ENCODE results near the gene LBH. TPM values are rescaled to one million over a fixed set of nuclear protein-coding genes. Genes with fewer than 3 reads are reported as not detected.

Gene LBH
- total RNA-seq, 1 donor from 2014 or later: 41.2 TPM

DNA sequence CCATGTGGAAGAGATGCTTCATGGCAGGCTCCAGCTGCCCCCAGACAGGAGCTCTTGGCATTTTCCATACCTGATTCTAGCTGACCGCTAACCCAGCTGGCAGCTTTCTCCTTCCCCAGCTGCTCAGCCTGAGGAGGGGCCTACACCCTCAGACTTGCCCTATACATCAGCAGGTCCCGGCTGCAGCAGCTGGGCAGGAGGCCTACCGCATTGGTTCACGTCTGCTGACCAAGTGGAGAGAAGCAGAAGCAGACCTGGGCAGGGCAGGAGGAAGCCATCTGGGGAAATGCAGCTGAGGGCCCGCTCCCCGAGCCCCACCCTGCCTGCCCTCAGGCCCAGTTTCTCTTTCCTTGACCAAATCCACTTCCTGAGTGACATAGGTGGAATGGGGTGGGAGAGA, 50.7 kb downstream of the LBH start:
- Histone ChIP-seq H3K9ac (ENCODE audit: low read depth in 1 of 3, low read length in 3 of 3) (no peak overlapping the region), H3K27me3 (ENCODE audit: control insufficient read depth in 3 of 3, insufficient read depth in 3 of 3, low read length in 3 of 3) (no peaks in the 10 kb centered on the region), H3K4me3 (ENCODE audit: low read length in 3 of 3) (no peak overlapping the region), H3K4me1 (ENCODE audit: control insufficient read depth in 3 of 3, insufficient read depth in 3 of 3, low read length in 3 of 3) (no peaks in the 10 kb centered on the region), H3K27ac (ENCODE audit: low read depth, low read length) (no peak overlapping the region), H3K36me3 (ENCODE audit: control insufficient read depth in 3 of 3, insufficient read depth in 3 of 3, low read length in 3 of 3) (no peaks in the 10 kb centered on the region), H3K9me3 (ENCODE audit: control insufficient read depth in 3 of 3, low read length in 3 of 3) (no peaks in the 10 kb centered on the region)

DNA sequence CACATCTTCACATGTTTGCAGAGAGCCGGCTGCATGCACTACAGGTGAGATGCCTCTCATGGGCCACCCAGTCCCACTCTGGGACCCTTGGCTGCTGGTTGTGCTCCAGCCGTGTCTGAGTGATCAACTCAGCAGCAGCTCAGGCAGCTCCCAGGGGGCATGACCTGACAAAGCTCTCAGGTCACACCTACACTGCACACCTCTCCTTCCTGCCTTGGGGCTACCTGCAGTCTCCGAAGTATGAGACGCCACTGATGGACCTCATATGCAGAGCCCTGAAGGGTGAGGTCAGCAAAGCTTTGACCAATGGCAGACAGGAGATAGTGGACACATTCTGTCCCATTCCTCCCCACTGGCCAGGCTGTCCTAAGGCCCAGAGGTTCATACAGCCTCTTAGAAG, 51.4 kb downstream of the LBH start:
- H3K27me3 ChIP-seq (ENCODE audit: control insufficient read depth in 3 of 3, insufficient read depth in 3 of 3, low read length in 3 of 3): no peaks in the 10 kb centered on the region
- H3K36me3 ChIP-seq (ENCODE audit: control insufficient read depth in 3 of 3, insufficient read depth in 3 of 3, low read length in 3 of 3): no peaks in the 10 kb centered on the region
- no peaks in the 10 kb centered on the region for H3K9me3 ChIP-seq (ENCODE audit: control insufficient read depth in 3 of 3, low read length in 3 of 3)
- H3K4me1 ChIP-seq (ENCODE audit: control insufficient read depth in 3 of 3, insufficient read depth in 3 of 3, low read length in 3 of 3): no peaks in the 10 kb centered on the region
- H3K27ac ChIP-seq (ENCODE audit: low read depth, low read length): no peak overlapping the region
- no peak overlapping the region for H3K4me3 ChIP-seq (ENCODE audit: low read length in 3 of 3)
- H3K9ac ChIP-seq (ENCODE audit: low read depth in 1 of 3, low read length in 3 of 3): no peak overlapping the region

DNA sequence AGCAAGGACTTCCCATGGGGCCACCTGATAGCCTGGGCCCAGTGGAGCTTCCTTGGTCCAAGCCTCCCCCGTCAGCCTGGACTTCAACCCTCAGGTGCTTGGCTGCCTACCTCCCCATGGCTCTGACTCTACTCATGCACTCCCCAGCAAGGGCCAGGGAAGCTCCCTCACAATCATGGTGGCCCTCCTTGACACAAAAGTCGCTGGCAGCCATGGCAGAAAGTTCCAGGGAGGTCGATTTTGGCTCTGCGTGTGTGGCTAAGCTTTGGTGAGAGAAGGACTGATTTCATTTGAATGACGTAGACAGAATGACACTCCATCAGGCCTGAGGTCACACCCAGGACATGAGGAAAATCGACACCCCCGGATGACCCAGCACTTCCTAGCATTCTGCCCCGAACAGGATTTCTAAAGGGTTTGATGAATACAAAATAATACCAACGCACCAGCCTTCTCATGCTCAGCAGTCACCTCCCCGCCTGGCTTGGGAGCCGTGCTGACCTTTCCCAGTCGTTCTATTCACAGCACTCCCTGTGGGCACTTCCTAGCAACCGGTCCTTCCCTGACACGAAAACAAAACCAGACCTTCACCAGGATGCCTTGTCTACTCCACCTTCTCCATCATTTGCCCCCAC, 52.7 kb downstream of the LBH start:
- H3K36me3 ChIP-seq (ENCODE audit: control insufficient read depth in 3 of 3, insufficient read depth in 3 of 3, low read length in 3 of 3): no peaks in the 10 kb centered on the region
- no peaks in the 10 kb centered on the region for H3K9me3 ChIP-seq (ENCODE audit: control insufficient read depth in 3 of 3, low read length in 3 of 3)
- no peak overlapping the region for H3K27ac ChIP-seq (ENCODE audit: low read depth, low read length)
- H3K9ac ChIP-seq (ENCODE audit: low read depth in 1 of 3, low read length in 3 of 3): no peak overlapping the region
- no peaks in the 10 kb centered on the region for H3K4me1 ChIP-seq (ENCODE audit: control insufficient read depth in 3 of 3, insufficient read depth in 3 of 3, low read length in 3 of 3)
- no peaks in the 10 kb centered on the region for H3K27me3 ChIP-seq (ENCODE audit: control insufficient read depth in 3 of 3, insufficient read depth in 3 of 3, low read length in 3 of 3)
- no peak overlapping the region for H3K4me3 ChIP-seq (ENCODE audit: low read length in 3 of 3)

DNA sequence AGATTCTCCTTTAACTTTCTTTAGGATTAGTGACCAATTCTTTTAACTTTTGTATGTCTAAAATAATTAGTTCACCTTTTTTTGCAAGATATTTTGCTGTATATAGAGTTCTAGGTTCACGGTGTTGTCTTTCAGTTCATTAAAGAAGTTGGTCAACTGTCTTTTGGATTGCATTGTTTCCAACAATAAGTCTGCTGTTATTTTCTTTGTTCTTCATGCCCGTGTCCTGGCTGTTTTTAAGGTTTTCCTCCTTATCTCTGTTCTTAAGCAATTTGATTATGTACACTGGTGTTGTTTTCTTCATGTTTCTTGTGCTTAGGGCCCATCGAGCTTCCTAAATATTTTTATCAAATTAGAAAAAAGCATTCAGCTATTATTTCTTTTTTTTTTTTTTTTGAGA, 54.4 kb downstream of the LBH start:
- H3K27me3 ChIP-seq (ENCODE audit: control insufficient read depth in 3 of 3, insufficient read depth in 3 of 3, low read length in 3 of 3): no peaks in the 10 kb centered on the region
- H3K4me3 ChIP-seq (ENCODE audit: low read length in 3 of 3): no peak overlapping the region
- no peak overlapping the region for H3K9ac ChIP-seq (ENCODE audit: low read depth in 1 of 3, low read length in 3 of 3)
- H3K36me3 ChIP-seq (ENCODE audit: control insufficient read depth in 3 of 3, insufficient read depth in 3 of 3, low read length in 3 of 3): no peaks in the 10 kb centered on the region
- no peak overlapping the region for H3K27ac ChIP-seq (ENCODE audit: low read depth, low read length)
- H3K4me1 ChIP-seq (ENCODE audit: control insufficient read depth in 3 of 3, insufficient read depth in 3 of 3, low read length in 3 of 3): no peaks in the 10 kb centered on the region
- H3K9me3 ChIP-seq (ENCODE audit: control insufficient read depth in 3 of 3, low read length in 3 of 3): no peaks in the 10 kb centered on the region

DNA sequence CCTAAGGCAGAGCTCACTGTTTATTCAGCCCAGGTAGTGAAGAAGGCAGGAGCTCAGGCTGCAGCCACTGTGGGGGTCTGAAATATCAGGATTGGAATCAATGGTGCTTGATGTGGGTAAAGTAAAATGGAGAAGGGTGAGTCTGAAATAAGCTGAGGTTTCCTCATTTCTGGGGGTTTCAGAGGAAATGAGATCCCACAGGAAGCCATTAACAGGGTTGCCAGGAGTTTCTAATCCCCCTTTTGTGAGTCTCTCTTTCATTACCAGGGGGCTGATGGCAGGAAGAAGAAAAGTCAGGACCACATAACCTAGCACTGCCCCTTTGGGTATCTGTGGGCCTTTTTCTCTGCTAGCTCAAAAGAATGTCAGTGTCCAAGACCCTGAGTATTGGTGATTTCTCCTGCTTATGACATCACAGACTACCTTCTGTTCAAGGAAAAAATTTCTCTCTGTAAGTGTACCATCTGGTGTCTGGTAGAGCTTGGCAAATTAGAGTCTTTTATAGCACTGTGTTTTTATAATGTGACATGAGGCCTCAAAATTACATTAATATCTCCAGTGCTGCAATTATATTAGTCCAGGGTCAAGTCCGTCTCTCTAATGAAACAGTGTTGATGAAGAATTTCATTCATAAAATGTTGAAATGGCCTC, 56.0 kb downstream of the LBH start:
- H3K9ac ChIP-seq (ENCODE audit: low read depth in 1 of 3, low read length in 3 of 3): no peak overlapping the region
- H3K27ac ChIP-seq (ENCODE audit: low read depth, low read length): no peak overlapping the region
- no peaks in the 10 kb centered on the region for H3K4me1 ChIP-seq (ENCODE audit: control insufficient read depth in 3 of 3, insufficient read depth in 3 of 3, low read length in 3 of 3)
- no peaks in the 10 kb centered on the region for H3K9me3 ChIP-seq (ENCODE audit: control insufficient read depth in 3 of 3, low read length in 3 of 3)
- H3K4me3 ChIP-seq (ENCODE audit: low read length in 3 of 3): no peak overlapping the region
- H3K36me3 ChIP-seq (ENCODE audit: control insufficient read depth in 3 of 3, insufficient read depth in 3 of 3, low read length in 3 of 3): no peaks in the 10 kb centered on the region
- no peaks in the 10 kb centered on the region for H3K27me3 ChIP-seq (ENCODE audit: control insufficient read depth in 3 of 3, insufficient read depth in 3 of 3, low read length in 3 of 3)

DNA sequence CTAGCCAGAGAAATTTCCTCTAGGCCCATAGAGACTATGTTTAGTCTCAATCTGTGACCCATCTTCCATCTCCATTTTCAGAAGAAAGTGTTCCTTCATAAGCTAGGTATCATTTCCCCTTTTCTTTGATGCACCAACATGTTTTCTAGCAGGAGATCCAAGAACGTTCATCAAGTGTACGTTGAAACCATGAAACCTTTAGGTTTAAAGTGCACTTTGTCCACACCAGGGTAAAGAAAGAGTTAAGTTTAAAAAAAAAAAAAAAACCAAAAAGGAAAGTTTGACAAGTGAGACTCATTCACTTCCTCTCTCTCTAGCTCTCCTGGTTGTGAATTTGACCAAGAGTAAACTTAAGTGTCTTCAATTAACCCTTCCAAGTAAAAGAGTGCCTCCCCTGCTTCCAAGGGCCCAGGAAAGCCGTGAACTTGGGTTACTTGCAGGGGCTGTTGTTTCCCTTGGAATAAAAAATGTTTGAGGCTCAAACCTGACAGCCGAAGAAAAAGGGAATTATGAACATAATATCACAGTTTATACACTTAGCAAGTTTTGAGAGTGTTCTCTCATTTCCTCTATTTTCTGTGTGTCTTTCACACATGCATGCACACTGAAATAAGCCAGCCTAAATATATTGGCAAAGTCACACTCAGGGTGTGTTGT, 56.7 kb downstream of the LBH start:
- no peak overlapping the region for H3K27ac ChIP-seq (ENCODE audit: low read depth, low read length)
- no peaks in the 10 kb centered on the region for H3K4me1 ChIP-seq (ENCODE audit: control insufficient read depth in 3 of 3, insufficient read depth in 3 of 3, low read length in 3 of 3)
- H3K4me3 ChIP-seq (ENCODE audit: low read length in 3 of 3): no peak overlapping the region
- H3K9me3 ChIP-seq (ENCODE audit: control insufficient read depth in 3 of 3, low read length in 3 of 3): no peaks in the 10 kb centered on the region
- no peaks in the 10 kb centered on the region for H3K27me3 ChIP-seq (ENCODE audit: control insufficient read depth in 3 of 3, insufficient read depth in 3 of 3, low read length in 3 of 3)
- no peak overlapping the region for H3K9ac ChIP-seq (ENCODE audit: low read depth in 1 of 3, low read length in 3 of 3)
- no peaks in the 10 kb centered on the region for H3K36me3 ChIP-seq (ENCODE audit: control insufficient read depth in 3 of 3, insufficient read depth in 3 of 3, low read length in 3 of 3)

DNA sequence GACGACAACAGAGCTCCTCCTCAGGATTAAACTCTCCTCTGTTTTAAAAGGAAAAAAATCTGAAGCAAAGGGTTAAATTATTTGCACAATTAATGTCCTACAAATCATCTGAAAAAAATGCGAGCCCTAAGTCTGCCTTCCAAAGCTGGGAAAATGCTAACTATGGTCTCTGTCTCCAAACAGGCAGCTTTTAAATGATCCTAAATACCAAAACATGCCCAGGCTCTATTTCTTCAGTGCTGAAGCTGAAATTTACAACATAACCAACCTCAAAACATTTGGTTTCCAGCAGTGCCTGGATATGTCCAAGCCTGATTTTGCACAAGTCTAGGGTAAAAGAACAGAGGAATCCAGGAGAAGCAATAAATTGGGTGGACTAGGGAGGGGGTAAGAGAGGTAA, 57.2 kb downstream of the LBH start:
- H3K36me3 ChIP-seq (ENCODE audit: control insufficient read depth in 3 of 3, insufficient read depth in 3 of 3, low read length in 3 of 3): no peaks in the 10 kb centered on the region
- H3K9ac ChIP-seq (ENCODE audit: low read depth in 1 of 3, low read length in 3 of 3): no peak overlapping the region
- H3K9me3 ChIP-seq (ENCODE audit: control insufficient read depth in 3 of 3, low read length in 3 of 3): no peaks in the 10 kb centered on the region
- H3K4me1 ChIP-seq (ENCODE audit: control insufficient read depth in 3 of 3, insufficient read depth in 3 of 3, low read length in 3 of 3): peaks cover 0 to 5% (median 0%) of the 10 kb centered on the region in 3 donors
- no peak overlapping the region for H3K27ac ChIP-seq (ENCODE audit: low read depth, low read length)
- H3K4me3 ChIP-seq (ENCODE audit: low read length in 3 of 3): no peak overlapping the region
- no peaks in the 10 kb centered on the region for H3K27me3 ChIP-seq (ENCODE audit: control insufficient read depth in 3 of 3, insufficient read depth in 3 of 3, low read length in 3 of 3)

DNA sequence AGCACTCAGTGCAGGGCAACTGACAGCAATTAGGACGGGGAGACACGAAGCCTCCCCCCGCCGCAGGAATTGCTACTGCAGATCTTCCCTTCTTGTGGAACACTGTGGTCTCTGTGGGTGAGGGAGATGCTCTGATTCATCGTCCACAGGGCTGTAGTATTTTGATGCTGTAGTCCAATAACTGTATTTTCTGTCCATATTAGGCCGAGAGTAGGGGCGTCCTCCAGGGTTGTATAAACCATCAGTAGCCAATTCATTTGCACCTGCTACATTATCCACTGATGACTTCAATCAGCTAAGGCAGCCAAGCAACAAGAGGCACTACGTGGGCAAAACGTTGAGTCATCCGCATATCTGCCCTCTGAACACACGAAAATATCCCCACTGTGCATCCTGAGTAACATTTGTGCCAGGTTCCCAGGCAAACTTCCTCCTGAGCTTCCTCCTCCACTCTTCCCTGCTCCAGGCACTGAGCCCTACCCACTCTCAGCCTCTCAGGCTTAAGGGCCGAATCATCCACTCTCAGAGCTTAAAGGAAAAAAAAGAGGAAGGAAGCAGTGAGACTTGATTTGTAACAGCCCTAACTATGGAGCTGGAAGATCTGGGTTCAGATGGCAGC, 62.1 kb downstream of the LBH start:
- Histone ChIP-seq H3K36me3 (ENCODE audit: control insufficient read depth in 3 of 3, insufficient read depth in 3 of 3, low read length in 3 of 3) (no peaks in the 10 kb centered on the region), H3K4me1 (ENCODE audit: control insufficient read depth in 3 of 3, insufficient read depth in 3 of 3, low read length in 3 of 3) (peaks cover 0 to 7% (median 0%) of the 10 kb centered on the region in 3 donors), H3K4me3 (ENCODE audit: low read length in 3 of 3) (no peak overlapping the region), H3K9ac (ENCODE audit: low read depth in 1 of 3, low read length in 3 of 3) (no peak overlapping the region), H3K27me3 (ENCODE audit: control insufficient read depth in 3 of 3, insufficient read depth in 3 of 3, low read length in 3 of 3) (no peaks in the 10 kb centered on the region), H3K27ac (ENCODE audit: low read depth, low read length) (no peak overlapping the region), H3K9me3 (ENCODE audit: control insufficient read depth in 3 of 3, low read length in 3 of 3) (no peaks in the 10 kb centered on the region)

DNA sequence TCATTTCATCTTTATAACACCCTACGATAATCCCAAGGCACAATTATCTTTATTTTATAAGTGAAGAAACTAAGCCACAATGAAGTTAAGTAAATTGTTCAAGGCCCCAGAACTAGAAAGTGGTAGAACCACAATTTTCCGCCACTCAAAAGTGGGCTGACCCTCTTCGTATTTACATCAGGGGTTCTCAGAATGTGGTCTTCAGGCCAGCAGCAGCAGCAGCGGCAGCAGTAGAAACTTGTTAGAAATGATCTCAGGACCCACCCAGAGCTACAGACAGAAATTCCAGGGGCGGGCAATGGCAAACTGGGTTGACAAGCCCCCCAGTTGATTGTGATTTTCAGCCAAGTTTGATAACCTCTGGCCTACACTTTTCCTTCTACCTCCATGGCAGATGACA, 62.8 kb downstream of the LBH start:
- Histone ChIP-seq H3K9ac (ENCODE audit: low read depth in 1 of 3, low read length in 3 of 3) (no peak overlapping the region), H3K4me3 (ENCODE audit: low read length in 3 of 3) (no peak overlapping the region), H3K36me3 (ENCODE audit: control insufficient read depth in 3 of 3, insufficient read depth in 3 of 3, low read length in 3 of 3) (no peaks in the 10 kb centered on the region), H3K9me3 (ENCODE audit: control insufficient read depth in 3 of 3, low read length in 3 of 3) (no peaks in the 10 kb centered on the region), H3K27ac (ENCODE audit: low read depth, low read length) (no peak overlapping the region), H3K27me3 (ENCODE audit: control insufficient read depth in 3 of 3, insufficient read depth in 3 of 3, low read length in 3 of 3) (no peaks in the 10 kb centered on the region), H3K4me1 (ENCODE audit: control insufficient read depth in 3 of 3, insufficient read depth in 3 of 3, low read length in 3 of 3) (peaks cover 0 to 7% (median 0%) of the 10 kb centered on the region in 3 donors)

DNA sequence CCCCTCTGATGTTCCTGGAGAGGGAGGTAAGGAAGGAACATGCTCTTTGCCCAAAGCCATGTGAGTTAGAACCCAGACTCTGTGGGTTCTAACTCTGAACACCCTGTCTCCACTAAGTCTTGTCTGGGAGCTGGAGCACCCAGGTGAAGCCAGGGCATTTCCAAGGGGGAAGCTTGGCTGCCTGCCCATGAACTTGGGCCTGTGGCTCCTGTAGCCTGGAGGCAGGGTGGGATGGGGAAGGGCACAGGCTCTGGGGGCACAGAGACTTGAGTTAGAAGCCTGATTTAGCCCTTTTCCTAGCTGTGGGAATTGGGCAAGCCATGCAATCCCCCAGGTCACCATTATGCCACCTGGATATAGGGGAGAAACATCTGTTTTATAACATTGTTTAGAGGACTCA, 65.2 kb downstream of the LBH start:
- H3K36me3 ChIP-seq (ENCODE audit: control insufficient read depth in 3 of 3, insufficient read depth in 3 of 3, low read length in 3 of 3): no peaks in the 10 kb centered on the region
- no peaks in the 10 kb centered on the region for H3K9me3 ChIP-seq (ENCODE audit: control insufficient read depth in 3 of 3, low read length in 3 of 3)
- no peak overlapping the region for H3K4me3 ChIP-seq (ENCODE audit: low read length in 3 of 3)
- H3K27ac ChIP-seq (ENCODE audit: low read depth, low read length): no peak overlapping the region
- H3K9ac ChIP-seq (ENCODE audit: low read depth in 1 of 3, low read length in 3 of 3): no peak overlapping the region
- H3K27me3 ChIP-seq (ENCODE audit: control insufficient read depth in 3 of 3, insufficient read depth in 3 of 3, low read length in 3 of 3): no peaks in the 10 kb centered on the region
- peaks cover 0 to 7% (median 6%) of the 10 kb centered on the region in 3 donors for H3K4me1 ChIP-seq (ENCODE audit: control insufficient read depth in 3 of 3, insufficient read depth in 3 of 3, low read length in 3 of 3)

Measured in skeletal muscle tissue (tissue), 4 donors.